CD14-positive monocyte (primary cell): ENCODE results near the gene DHCR24. TPM values are rescaled to one million over a fixed set of nuclear protein-coding genes. Genes with fewer than 3 reads are reported as not detected.

ENCODE experiments used
- DNase-seq, 3 donors: peaks; one replicate each; pipeline ENCODE4 v3.0.0-alpha.2; 2011 to 2022
- H2AFZ ChIP-seq: 2 replicates; pipeline ENCODE4 v1.6.0; 2012; ENCODE audit warnings: mild to moderate bottlenecking, low read depth, low read length, inconsistent platforms; ENCODE audit not compliant: insufficient read depth, poor library complexity, severe bottlenecking
- H3K27ac ChIP-seq, 2 donors: 1 replicate in 1 of 2; 2 replicates in 1 of 2; pipeline ENCODE4 v1.5.1; 2012 to 2013; ENCODE audit warnings: low read length in 2 of 2, control low read depth in 1 of 2, inconsistent platforms in 1 of 2, low read depth in 1 of 2, mild to moderate bottlenecking in 1 of 2
- H3K27me3 ChIP-seq, 2 donors: one replicate each; pipeline versions ENCODE4 v1.6.0 to v1.6.1; 2011 to 2013; ENCODE audit warnings: low read length in 2 of 2; ENCODE audit not compliant: control insufficient read depth in 2 of 2, insufficient read depth in 2 of 2
- H3K36me3 ChIP-seq, 2 donors: replicated peaks in 1 of 2; 1 replicate in 1 of 2; 2 replicates in 1 of 2; pipeline versions ENCODE4 v1.5.1 to v1.6.1; 2012 to 2013; ENCODE audit warnings: low read length in 2 of 2, control low read depth in 1 of 2, inconsistent platforms in 1 of 2, mild to moderate bottlenecking in 1 of 2; ENCODE audit not compliant: insufficient read depth in 2 of 2, control insufficient read depth in 1 of 2
- H3K4me1 ChIP-seq, 2 donors: 1 replicate in 1 of 2; 2 replicates in 1 of 2; pipeline versions ENCODE4 v1.5.1 to v1.6.1; 2012 to 2013; ENCODE audit warnings: low read length in 2 of 2, control low read depth in 1 of 2, inconsistent platforms in 1 of 2, mild to moderate bottlenecking in 1 of 2, moderate library complexity in 1 of 2; ENCODE audit not compliant: insufficient read depth in 2 of 2, control insufficient read depth in 1 of 2
- H3K4me2 ChIP-seq: replicated peaks from 2 replicates; pipeline ENCODE3; 2012; ENCODE audit warnings: low read length, moderate library complexity, mild to moderate bottlenecking; ENCODE audit not compliant: poor library complexity, severe bottlenecking; ENCODE audit errors: extremely low read depth
- H3K4me3 ChIP-seq, 3 experiments: fragments of 200-600 bp in 1 of 3; sonication (generic) in 1 of 3; replicated peaks in 1 of 3; 1 replicate in 2 of 3; 2 replicates in 1 of 3; pipeline ENCODE4 v1.5.1; 2011 to 2013; ENCODE audit warnings: low read length in 3 of 3, mild to moderate bottlenecking in 3 of 3, control low read depth in 2 of 3, low read depth in 2 of 3, inconsistent platforms in 1 of 3, moderate library complexity in 1 of 3
- H3K79me2 ChIP-seq: 2 replicates; pipeline ENCODE4 v1.6.0; 2012; ENCODE audit warnings: mild to moderate bottlenecking, control low read depth, inconsistent platforms, low read length, moderate library complexity; ENCODE audit not compliant: insufficient read depth
- H3K9ac ChIP-seq: 2 replicates; pipeline ENCODE4 v1.6.0; 2017; ENCODE audit warnings: low read length, mild to moderate bottlenecking; ENCODE audit not compliant: insufficient read depth, poor library complexity, severe bottlenecking
- H3K9me3 ChIP-seq, 2 donors: replicated peaks in 1 of 2; 1 replicate in 1 of 2; 2 replicates in 1 of 2; pipeline versions ENCODE4 v1.5.1 to v1.6.1; 2012 to 2013; ENCODE audit warnings: low read length in 2 of 2, control low read depth in 1 of 2; ENCODE audit not compliant: control insufficient read depth in 1 of 2, insufficient read depth in 1 of 2
- H4K20me1 ChIP-seq: 2 replicates; pipeline ENCODE4 v1.6.0; 2012; ENCODE audit warnings: mild to moderate bottlenecking, low read length, control low read depth, moderate library complexity; ENCODE audit not compliant: insufficient read depth
- H3K27ac Mint-ChIP-seq, 7 donors: one replicate each; pipeline ENCODE4 v1.8.0; 2020; ENCODE audit warnings: mild to moderate bottlenecking in 7 of 7, mixed read lengths in 7 of 7, moderate library complexity in 6 of 7, inconsistent platforms in 2 of 7
- H3K27me3 Mint-ChIP-seq, 3 donors: one replicate each; pipeline ENCODE4 v1.8.0; 2021 to 2022; ENCODE audit warnings: low read depth in 3 of 3, mild to moderate bottlenecking in 3 of 3, mixed read lengths in 3 of 3, moderate library complexity in 3 of 3, inconsistent platforms in 1 of 3
- H3K36me3 Mint-ChIP-seq, 2 donors: one replicate each; pipeline ENCODE4 v1.8.0; 2020; ENCODE audit warnings: mixed read lengths in 2 of 2, inconsistent platforms in 1 of 2, mild to moderate bottlenecking in 1 of 2
- H3K4me1 Mint-ChIP-seq: one replicate; pipeline ENCODE4 v1.8.0; 2020; ENCODE audit warnings: mild to moderate bottlenecking, mixed read lengths
- H3K4me3 Mint-ChIP-seq, 2 donors: one replicate each; pipeline ENCODE4 v1.8.0; 2020; ENCODE audit warnings: mild to moderate bottlenecking in 2 of 2, mixed read lengths in 2 of 2, moderate library complexity in 1 of 2
- H3K9me3 Mint-ChIP-seq, 7 donors: one replicate each; pipeline ENCODE4 v1.8.0; 2020 to 2022; ENCODE audit warnings: mixed read lengths in 7 of 7, mild to moderate bottlenecking in 6 of 7, moderate library complexity in 6 of 7, inconsistent platforms in 2 of 7
- WGBS: methylation state at CpG from one replicate; pipeline ENCODE4 v1.1.5; 2013; ENCODE audit warnings: missing lambda C conversion rate; ENCODE audit not compliant: insufficient coverage; 5-methylcytosine and 5-hydroxymethylcytosine counted together
- intact Hi-C, 2 donors: fragments of 100-400 bp; cut with micrococcal nuclease; formaldehyde crosslinking; loops; one replicate each; pipeline versions ENCODE4 v1.15.0 to v1.15.1; 2023
- polyA plus RNA-seq, 3 donors: library from polyadenylated mRNA; depleted of rRNA in 1 of 3; unstranded in 2 of 3; stranded (reverse) in 1 of 3; fragments of 300-500 nt in 2 of 3; fragments of >200 nt in 1 of 3; fragmentation: Illumina TruSeq in 2 of 3; gene quantifications; 1 replicate in 2 of 3; 2 replicates in 1 of 3; pipeline ENCODE4 v1.2.3, GENCODE V29; 2012 to 2021
- TF ChIP-seq, protein P1 (sequence below): fragments of 200-600 bp; IDR thresholded peaks from one replicate; pipeline ENCODE4 v1.8.0; 2022; ENCODE audit warnings: antibody characterized with exemption, mild to moderate bottlenecking

DHCR24 gene
- polyA plus RNA-seq, 3 donors = 0.48 to 3.5 (median 3.0) TPM

GRCh38 chr1:54846301-54846700 lies 40.7 kb downstream of the DHCR24 start:
- H3K79me2 ChIP-seq = no peaks in the 10 kb centered on the region
- WGBS = 90% methylated on average over 1 of the region's 3 CpGs
- H3K4me3 ChIP-seq = no peak overlapping the region
- H3K9me3 ChIP-seq = no peaks in the 10 kb centered on the region
- DNase-seq = no peak
- Mint-ChIP-seq H3K27ac (no peak overlapping the region), H3K9me3 (peaks cover 0 to 5% (median 2%) of the 10 kb centered on the region in 7 donors), H3K4me3 (no peak overlapping the region), H3K27me3 (no peaks in the 10 kb centered on the region), H3K4me1 (peaks cover 6% of the 10 kb centered on the region), H3K36me3 (peaks cover 2 to 13% of the 10 kb centered on the region in 2 donors)
- no peaks in the 10 kb centered on the region for H3K36me3 ChIP-seq
- H3K27me3 ChIP-seq = no peaks in the 10 kb centered on the region
- H3K4me2 ChIP-seq = no peak overlapping the region
- intact Hi-C loops = no loop called here
- TF ChIP-seq, protein P1, sequence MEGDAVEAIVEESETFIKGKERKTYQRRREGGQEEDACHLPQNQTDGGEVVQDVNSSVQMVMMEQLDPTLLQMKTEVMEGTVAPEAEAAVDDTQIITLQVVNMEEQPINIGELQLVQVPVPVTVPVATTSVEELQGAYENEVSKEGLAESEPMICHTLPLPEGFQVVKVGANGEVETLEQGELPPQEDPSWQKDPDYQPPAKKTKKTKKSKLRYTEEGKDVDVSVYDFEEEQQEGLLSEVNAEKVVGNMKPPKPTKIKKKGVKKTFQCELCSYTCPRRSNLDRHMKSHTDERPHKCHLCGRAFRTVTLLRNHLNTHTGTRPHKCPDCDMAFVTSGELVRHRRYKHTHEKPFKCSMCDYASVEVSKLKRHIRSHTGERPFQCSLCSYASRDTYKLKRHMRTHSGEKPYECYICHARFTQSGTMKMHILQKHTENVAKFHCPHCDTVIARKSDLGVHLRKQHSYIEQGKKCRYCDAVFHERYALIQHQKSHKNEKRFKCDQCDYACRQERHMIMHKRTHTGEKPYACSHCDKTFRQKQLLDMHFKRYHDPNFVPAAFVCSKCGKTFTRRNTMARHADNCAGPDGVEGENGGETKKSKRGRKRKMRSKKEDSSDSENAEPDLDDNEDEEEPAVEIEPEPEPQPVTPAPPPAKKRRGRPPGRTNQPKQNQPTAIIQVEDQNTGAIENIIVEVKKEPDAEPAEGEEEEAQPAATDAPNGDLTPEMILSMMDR = no peak
- no peaks in the 10 kb centered on the region for H4K20me1 ChIP-seq
- no peak overlapping the region for H2AFZ ChIP-seq
- H3K27ac ChIP-seq = no peak overlapping the region
- H3K4me1 ChIP-seq = peaks cover 0 to 5% of the 10 kb centered on the region in 2 donors
- no peak overlapping the region for H3K9ac ChIP-seq

DNA sequence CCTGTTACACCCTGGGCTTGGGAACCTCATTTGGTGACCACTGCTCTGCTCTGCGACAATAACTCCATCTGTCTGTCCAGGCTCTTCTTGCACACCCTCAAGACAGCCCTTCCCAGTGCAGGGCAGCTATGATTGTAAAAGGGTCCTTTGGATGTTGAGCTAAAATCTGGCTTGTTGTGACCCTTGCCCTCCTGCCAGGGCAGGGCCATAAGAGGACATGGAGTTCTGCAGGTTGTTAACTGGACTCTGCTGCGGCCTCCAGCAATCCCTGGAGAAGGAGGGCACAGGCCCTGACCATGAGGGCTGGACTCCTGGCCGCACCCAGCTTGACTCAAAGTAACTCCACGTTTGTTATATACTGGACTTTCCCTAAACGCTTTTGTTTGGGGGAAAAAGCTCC lies 41.2 kb downstream of the DHCR24 start:
- H4K20me1 ChIP-seq = no peaks in the 10 kb centered on the region
- Mint-ChIP-seq H3K27ac (no peak overlapping the region), H3K9me3 (peaks cover 0 to 5% (median 2%) of the 10 kb centered on the region in 7 donors), H3K4me3 (no peak overlapping the region), H3K27me3 (no peaks in the 10 kb centered on the region), H3K4me1 (peaks cover 2% of the 10 kb centered on the region), H3K36me3 (peaks cover 2 to 8% of the 10 kb centered on the region in 2 donors)
- TF ChIP-seq, protein P1 = no peak
- peaks cover 0 to 1% of the 10 kb centered on the region in 2 donors for H3K4me1 ChIP-seq
- H3K27me3 ChIP-seq = no peaks in the 10 kb centered on the region
- H3K4me3 ChIP-seq = no peak overlapping the region
- H3K9ac ChIP-seq = no peak overlapping the region
- H3K27ac ChIP-seq = no peak overlapping the region
- H3K9me3 ChIP-seq = no peaks in the 10 kb centered on the region
- intact Hi-C loops = no loop called here
- DNase-seq = no peak
- no peaks in the 10 kb centered on the region for H3K79me2 ChIP-seq
- 93% methylated on average over 3 of the region's 5 CpGs for WGBS
- no peaks in the 10 kb centered on the region for H3K36me3 ChIP-seq
- H2AFZ ChIP-seq = no peak overlapping the region
- no peak overlapping the region for H3K4me2 ChIP-seq
